ENCODE data around the gene MPZL1. TPM values are rescaled to one million over a fixed set of nuclear protein-coding genes. Genes with fewer than 3 reads are reported as not detected.

Gene MPZL1
- total and polyA plus RNA-seq, 7 donors = 5.2 to 22.4 (median 14.1) TPM

GRCh38 chr1:167695756-167696561 is 25.8 kb upstream of the MPZL1 start:
- no peak overlapping the region for H3K4me3 ChIP-seq
- no peak for TF ChIP-seq CTCF (IDR thresholded peaks at IDR 0.05)
- no peak for DNase-seq
- H3K27ac ChIP-seq = peak overlapping the region; percentile 42
- peaks cover 0 to 43% of the 10 kb centered on the region in 2 donors for H3K36me3 ChIP-seq (ENCODE audit: insufficient read depth in 1 of 2, low read depth in 1 of 2)
- intact Hi-C loops (cut with DNase I) = no loop called here
- peaks cover 37% of the 10 kb centered on the region for H3K4me1 ChIP-seq
- no peaks in the 10 kb centered on the region for H3K9me3 ChIP-seq
- H3K27me3 ChIP-seq (ENCODE audit: insufficient read depth in 3 of 3, low read length in 2 of 3) = no peaks in the 10 kb centered on the region
- whole genome bisulfite sequencing, 3 donors = 65 to 75% (median 65%) methylated on average over 7 of the region's 7 CpGs
- peak; percentile 31 to 46 (median 44) for ATAC-seq

GRCh38 chr1:167697667-167698141 is 24.1 kb upstream of the MPZL1 start:
- TF ChIP-seq CTCF (IDR thresholded peaks at IDR 0.05) = no peak
- intact Hi-C loops (cut with DNase I) = no loop called here
- ATAC-seq (peak; percentile 90 to 94 (median 94)), DNase-seq (peak; percentile 73 to 93)
- peaks cover 37% of the 10 kb centered on the region for H3K4me1 ChIP-seq
- no peaks in the 10 kb centered on the region for H3K27me3 ChIP-seq (ENCODE audit: insufficient read depth in 3 of 3, low read length in 2 of 3)
- WGBS, 3 donors = 14 to 20% (median 19%) methylated on average over 14 of the region's 14 CpGs
- H3K27ac ChIP-seq = peak overlapping the region; percentile 71
- H3K9me3 ChIP-seq = no peaks in the 10 kb centered on the region
- peak overlapping the region; percentile 21 for H3K4me3 ChIP-seq
- peaks cover 0 to 44% of the 10 kb centered on the region in 2 donors for H3K36me3 ChIP-seq (ENCODE audit: insufficient read depth in 1 of 2, low read depth in 1 of 2)

GRCh38 chr1:167698313-167698712 is 23.5 kb upstream of the MPZL1 start:
- no peak for ATAC-seq
- Histone ChIP-seq H3K4me1 (peaks cover 30% of the 10 kb centered on the region), H3K9me3 (no peaks in the 10 kb centered on the region), H3K27ac (peak overlapping the region; percentile 71), H3K27me3 (ENCODE audit: insufficient read depth in 3 of 3, low read length in 2 of 3) (no peaks in the 10 kb centered on the region), H3K36me3 (ENCODE audit: insufficient read depth in 1 of 2, low read depth in 1 of 2) (peaks cover 0 to 51% of the 10 kb centered on the region in 2 donors), H3K4me3 (peak overlapping the region; percentile 21)
- no peak for DNase-seq
- intact Hi-C loops (cut with DNase I) = no loop called here
- 70 to 89% (median 73%) methylated on average over 4 of the region's 4 CpGs for WGBS, 3 donors
- TF ChIP-seq CTCF (IDR thresholded peaks at IDR 0.05) = no peak

GRCh38 chr1:167701510-167701909 is 20.3 kb upstream of the MPZL1 start:
- TF ChIP-seq CTCF (IDR thresholded peaks at IDR 0.05) = no peak
- Histone ChIP-seq H3K9me3 (no peaks in the 10 kb centered on the region), H3K27me3 (ENCODE audit: insufficient read depth in 3 of 3, low read length in 2 of 3) (no peaks in the 10 kb centered on the region), H3K36me3 (ENCODE audit: insufficient read depth in 1 of 2, low read depth in 1 of 2) (peaks cover 0 to 50% of the 10 kb centered on the region in 2 donors), H3K27ac (no peak overlapping the region), H3K4me3 (no peak overlapping the region), H3K4me1 (peaks cover 16% of the 10 kb centered on the region)
- 70 to 84% (median 71%) methylated on average over 1 of the region's 1 CpG for WGBS, 3 donors
- ATAC-seq (no peak), DNase-seq (no peak)
- intact Hi-C loops (cut with DNase I) = loop anchor here in 1 of 2 donors (5.0 kb wide), 1 partner anchor 1341 kb away; no protein-coding TSS in a partner anchor
